Stimulated activated naive CD8-positive, alpha-beta T cell treated with anti-CD3 and anti-CD28 coated beads, Interleukin-15, Interleukin-2, amounts not matched to agents 100 U/mL and 50 U/mL, for 24 hours (primary cell): ENCODE results near the gene ZSCAN18.
"Not testable (repeated sequence)": the region's sequence is repeated elsewhere in the genome, so short reads cannot be mapped to it uniquely, and the experiment has no call there.

Source experiments
- ATAC-seq: fragments of 150-1000 bp; cut with Tn5 transposase; one replicate; pipeline ENCODE4 v1.10.0; 2021
- DNase-seq: peaks from one replicate; pipeline ENCODE4 v3.0.0; 2021

The ZSCAN18 gene

DNA sequence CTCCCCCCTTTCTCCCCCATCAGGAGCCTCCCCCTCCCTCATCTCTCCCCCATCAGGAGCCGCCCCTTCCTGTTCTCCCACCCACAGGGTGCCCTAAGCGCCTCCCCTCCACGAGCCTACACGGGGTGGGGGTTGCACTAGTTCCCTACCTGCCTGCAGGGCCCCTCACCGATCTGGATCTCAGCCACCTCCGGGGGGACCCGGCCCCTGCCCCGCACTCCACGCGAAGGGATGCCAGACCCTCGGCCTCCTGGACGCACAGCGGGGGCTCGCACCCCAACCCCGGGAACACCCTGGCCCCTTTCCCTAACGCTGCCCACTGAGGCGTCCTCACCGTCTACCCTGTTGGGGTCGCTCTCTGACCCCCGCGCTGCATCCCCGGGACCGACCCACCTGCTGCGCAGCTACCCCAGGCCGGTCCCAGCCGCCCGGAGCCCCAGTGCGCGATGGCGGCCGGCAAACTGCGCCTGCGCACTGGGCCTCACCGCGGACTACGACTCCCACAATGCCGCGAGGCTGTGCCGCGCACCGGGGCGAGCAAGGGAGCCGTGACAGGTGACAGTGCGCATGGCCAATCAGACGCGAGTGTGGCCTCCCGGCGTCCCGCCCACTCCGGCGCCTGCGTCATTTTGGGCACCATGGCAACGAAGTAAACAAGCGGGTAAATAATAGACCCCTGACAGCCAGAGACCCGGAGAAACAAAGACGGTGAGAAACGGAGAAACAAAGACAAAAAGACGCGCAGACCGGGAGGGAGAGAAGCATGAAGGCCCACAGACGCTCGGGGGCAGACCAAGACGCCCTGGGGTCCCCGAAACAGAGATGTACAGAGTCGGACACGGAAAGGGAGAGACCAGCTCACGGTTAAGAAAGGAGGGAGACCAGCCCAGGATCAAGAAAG, at the start of gene ZSCAN18:
Gene ZSCAN18, minus strand, starts transcription at position 451 of the 901 bp plus-strand sequence. CDS start 7,964 bp downstream, outside the sequence.
- DNase-seq: peak; percentile 97
- ATAC-seq: peak; percentile 98

DNA sequence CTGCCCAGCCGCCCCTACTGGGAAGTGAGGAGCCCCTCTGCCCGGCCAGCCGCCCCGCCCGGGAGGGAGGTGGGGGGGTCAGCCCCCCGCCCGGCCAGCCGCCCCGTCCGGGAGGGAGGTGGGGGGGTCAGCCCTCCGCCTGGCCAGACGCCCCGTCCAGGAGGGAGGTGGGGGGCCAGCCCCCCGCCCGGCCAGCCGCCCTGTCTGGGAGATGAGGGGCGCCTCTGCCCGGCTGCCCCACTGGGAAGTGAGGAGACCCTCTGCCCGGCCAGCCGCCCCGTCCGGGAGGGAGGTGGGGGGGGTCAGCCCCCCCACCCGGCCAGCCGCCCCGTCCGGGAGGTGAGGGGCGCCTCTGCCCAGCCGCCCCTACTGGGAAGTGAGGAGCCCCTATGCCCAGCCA, 49.4 kb upstream of the ZSCAN18 start:
- ATAC-seq, DNase-seq: not testable (repeated sequence)

DNA sequence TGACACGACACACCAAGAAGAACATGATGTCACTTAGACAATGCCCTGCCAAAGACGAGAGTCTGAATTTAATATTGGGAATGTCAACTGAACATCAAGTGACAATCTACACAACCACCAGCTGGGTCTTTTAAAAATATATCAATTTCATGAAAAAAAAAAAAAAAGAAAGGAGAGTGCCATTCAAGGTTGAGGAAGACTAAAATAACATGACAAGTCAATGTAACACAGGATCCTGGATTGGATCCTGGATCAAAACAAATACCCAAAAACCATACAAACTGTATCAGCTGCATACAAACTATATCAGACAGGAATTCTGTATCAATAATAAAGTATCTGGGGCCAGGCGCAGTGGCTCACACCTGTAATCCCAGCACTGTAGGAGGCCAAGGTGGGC, 47.8 kb upstream of the ZSCAN18 start:
- ATAC-seq (no peak), DNase-seq (no peak)

DNA sequence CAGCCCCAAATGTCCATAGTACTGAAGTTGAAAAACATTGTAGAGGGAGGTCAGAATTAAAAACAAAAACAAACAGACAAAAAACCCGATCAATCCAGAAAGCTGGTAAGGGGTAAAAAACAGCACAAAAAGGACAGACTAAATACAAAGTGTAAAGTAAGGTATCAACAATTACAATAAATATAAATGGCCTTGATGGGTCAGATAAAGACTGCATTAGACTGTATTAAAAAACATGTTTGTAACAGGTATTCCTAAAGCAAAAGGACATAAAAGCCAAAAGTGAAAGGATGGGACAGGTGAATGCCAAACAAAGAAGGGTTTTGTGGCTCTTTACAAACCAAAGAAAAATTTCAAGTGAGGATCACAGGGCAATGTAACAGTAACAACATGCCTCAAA, 36.2 kb upstream of the ZSCAN18 start:
- ATAC-seq (no peak), DNase-seq (no peak)

DNA sequence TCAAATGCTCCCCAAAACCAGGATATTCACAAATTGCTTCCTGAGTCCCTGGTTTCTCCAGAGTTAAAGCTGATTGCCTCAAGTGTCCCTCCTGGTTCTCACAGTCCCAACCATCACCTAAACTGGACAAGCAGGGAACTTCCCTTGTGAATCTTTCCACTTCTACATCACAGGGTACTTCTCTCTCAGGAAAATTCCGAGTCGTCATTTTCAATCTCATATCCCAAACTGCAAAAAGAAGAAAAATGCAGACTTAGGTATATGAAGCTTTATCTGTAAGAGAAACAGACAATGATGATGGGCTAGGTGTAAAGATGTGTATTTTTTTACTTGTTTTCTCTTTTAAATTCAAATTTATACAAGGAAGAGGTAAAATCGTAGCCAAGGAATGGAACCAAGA, 31.3 kb upstream of the ZSCAN18 start:
- DNase-seq (no peak), ATAC-seq (no peak)

GRCh38 chr19:58128041-58128685, 30.1 kb upstream of the ZSCAN18 start:
- DNase-seq: no peak
- no peak for ATAC-seq

- DNase-seq: no peak
- ATAC-seq: no peak
Observed at GRCh38 chr19:58123354-58123753, 25.3 kb upstream of the ZSCAN18 start.

DNA sequence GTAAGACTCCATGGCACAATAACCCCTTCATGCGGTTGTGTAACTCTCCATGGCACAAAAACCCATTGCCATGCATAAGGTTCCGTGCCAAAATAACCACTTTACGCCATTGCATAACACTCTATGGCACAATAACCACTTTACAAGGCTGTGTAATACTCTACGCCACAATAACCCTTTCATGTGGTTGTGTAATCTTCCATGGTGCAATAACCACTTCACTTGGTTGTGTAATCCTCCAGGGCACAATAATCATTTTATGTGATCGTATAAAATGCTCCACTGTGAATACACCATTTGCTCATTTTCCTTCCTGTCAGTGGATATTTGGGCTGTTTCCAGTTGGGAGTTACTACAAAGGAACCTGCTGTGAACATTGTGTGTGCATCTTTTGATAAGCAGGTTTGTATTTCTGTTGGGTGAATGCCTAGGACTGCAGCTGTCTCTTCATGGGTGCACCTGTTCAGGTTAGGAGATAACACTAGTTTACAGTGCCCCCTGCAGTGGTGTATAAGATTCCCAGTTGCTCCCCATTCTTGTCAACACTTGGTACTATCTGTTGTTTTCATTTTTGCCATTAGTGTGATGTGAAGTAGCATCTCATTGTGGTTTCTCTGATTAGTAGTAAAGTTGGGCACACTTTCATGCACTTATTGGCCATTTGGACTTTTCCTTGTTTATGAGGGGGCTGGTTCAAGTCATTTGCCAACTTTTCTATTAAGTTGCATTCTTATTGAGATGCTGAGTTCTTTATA, 21.1 kb upstream of the ZSCAN18 start:
- DNase-seq (no peak), ATAC-seq (no peak)

- ATAC-seq: no peak
- no peak for DNase-seq
Observed at GRCh38 chr19:58117841-58118575, 20.0 kb upstream of the ZSCAN18 start.

- no peak for ATAC-seq
- no peak for DNase-seq
Observed at GRCh38 chr19:58108546-58108817, 10.5 kb upstream of the ZSCAN18 start.

- ATAC-seq (no peak), DNase-seq (no peak)
Observed at GRCh38 chr19:58107778-58108545, 9.9 kb upstream of the ZSCAN18 start.

DNA sequence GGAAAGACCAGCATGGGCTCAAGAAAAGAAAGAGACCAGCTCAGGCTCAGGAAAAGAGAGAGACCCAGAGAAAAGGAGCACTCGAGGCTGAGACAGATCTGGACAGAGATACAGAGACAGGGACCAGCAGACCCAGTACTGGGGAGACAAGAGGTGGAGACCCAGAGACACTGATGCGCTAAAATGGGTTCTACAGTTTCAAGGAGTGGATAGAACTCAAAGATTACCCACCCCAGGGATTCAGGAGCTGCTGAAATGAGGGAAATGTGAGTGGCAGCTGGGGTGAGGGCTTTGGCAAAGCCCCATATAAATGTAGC, 609 bp upstream of the ZSCAN18 start:
- DNase-seq: no peak
- ATAC-seq: no peak

DNA sequence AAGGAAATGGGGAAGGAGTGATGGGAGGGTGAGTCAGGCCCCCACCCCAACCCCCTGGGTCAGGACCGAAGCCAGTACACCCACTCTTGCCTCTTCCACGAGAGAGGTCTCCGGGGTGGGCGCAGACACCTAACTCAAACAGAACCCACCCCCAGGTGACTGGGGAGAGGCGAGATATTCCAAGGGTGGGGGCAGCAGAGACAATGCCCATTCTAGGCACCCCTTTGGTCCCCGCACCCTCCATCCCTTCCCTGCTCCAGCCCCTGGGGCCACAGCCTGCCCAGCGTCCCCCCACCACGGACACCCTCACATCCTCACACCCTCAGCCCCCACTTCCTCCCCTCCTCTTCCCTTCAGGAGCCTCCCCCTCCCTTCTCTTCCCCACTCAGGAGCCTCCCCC, 682 bp downstream of the ZSCAN18 start:
- ATAC-seq: no peak
- no peak for DNase-seq

GRCh38 chr19:58096884-58097283, 1.1 kb downstream of the ZSCAN18 start:
- ATAC-seq: no peak

GRCh38 chr19:58095328-58095727, 2.7 kb downstream of the ZSCAN18 start:
- ATAC-seq (no peak), DNase-seq (no peak)

More at GRCh38 chr19:58096884-58097283, 1.1 kb downstream of the ZSCAN18 start:
- DNase-seq: no peak

DNA sequence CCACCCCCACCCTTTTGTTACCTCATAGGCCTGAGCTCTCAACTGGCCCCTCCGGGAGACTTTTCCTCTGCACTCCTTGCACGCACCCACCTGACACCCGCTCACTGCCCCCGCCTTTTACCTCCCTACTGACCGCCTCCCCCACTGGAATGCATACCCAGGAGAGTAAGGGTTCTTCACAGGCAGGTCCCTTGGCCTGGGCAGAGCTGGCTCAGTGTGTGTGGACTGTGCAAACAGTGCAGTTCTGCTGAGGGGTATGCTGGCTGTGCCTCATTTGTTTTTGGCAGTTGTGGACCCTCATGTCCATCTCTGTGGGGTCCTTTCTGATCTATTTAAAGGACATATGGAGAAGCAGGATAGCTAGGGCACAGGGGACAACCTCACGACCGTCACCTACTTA, 5.0 kb downstream of the ZSCAN18 start:
- ATAC-seq: no peak
- DNase-seq: no peak

GRCh38 chr19:58091251-58091995, 6.6 kb downstream of the ZSCAN18 start:
- DNase-seq (no peak), ATAC-seq (no peak)

- ATAC-seq (no peak), DNase-seq (no peak)
Observed at GRCh38 chr19:58089846-58090245, 8.2 kb downstream of the ZSCAN18 start.

GRCh38 chr19:58088521-58089052, 9.4 kb downstream of the ZSCAN18 start:
- no peak for DNase-seq
- no peak for ATAC-seq

GRCh38 chr19:58086825-58087710, 11.0 kb downstream of the ZSCAN18 start:
- no peak for ATAC-seq
- no peak for DNase-seq
